HG03280 (cell line): Measurements from ENCODE around the gene CSMD2.

Source experiments
- ATAC-seq: cut with Tn5 transposase; IDR thresholded peaks from one replicate; pipeline ENCODE4 v1.9.1; 2021; ENCODE audit warnings: mild to moderate bottlenecking, moderate library complexity; ENCODE audit not compliant: unreplicated experiment

CSMD2 gene

DNA sequence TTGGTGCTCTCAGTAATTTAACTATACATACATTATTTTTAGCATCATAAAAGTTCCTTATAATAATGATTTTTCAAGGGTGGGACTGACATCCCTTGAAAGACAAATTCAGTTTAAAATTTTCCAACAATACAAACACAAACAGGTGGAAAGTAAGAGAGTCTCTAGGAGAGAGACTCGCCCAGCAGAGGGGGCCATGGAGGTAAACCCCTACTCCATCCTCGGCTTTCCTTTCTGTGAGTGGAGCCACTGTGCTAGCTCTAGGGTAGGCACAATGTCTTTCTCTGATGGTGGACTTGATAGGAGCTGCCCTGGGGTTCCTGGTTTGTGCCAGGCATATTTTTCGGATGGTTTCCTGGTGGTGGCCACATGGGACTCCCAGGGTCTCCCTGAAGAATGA lies 8.3 kb downstream of the CSMD2 start:
- ATAC-seq, result no peak

DNA sequence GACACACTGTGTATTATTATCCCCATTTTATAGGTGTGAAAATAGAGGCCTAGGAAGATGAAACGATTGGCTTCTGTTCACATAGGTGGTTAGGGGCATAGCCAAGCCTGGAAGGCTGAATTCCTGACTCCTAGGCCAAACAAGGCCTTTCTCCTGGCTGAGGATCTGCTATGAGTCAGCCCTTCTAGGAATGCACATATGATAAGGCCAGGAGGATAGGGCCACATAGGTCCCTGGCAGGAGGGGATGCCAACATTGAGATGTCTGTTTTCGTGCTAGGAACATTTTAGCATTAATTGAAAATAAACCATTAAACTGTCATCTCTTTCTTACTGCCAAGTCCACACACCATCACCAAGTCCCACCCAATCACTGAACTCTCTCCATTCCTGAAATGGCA lies 9.2 kb downstream of the CSMD2 start:
- ATAC-seq, result no peak

DNA sequence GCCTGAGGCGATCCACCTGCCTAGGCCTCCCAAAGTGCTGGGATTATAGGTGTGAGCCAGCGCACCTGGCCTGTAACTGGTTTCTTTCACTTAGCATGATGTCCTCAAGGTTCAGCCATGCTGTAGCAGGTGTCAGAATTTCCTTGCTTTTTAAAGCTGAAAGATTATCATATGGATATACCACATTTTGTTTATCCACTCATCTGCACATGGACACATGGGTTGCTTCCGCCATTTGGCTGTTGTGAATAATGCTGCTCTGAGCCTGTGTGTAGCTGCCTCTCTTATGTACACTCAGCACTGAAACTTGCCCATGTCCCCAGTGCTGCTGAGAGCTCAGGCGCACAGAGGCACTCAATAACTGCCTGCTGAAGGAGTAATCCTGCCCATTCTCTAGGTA lies 11.8 kb downstream of the CSMD2 start:
- ATAC-seq, result no peak

DNA sequence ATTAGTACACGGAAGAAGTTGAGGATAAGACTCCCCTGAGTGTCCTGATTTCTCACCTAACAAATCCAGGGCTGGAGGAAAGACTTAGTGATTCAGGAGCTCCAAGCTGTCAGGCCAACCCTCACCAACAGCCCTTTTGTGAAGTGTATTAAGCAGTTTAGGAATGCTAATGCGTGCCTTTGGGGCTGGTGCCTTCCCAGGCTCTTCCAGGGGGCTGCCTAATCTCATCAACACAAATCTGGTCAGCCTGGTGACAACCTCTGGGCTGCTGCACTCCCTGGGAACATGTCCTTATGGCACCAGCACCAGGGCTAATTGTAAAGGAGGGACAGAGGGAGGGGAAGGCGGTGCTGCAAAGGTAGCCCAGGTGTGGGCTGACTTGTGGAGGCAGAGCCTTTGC lies 15.5 kb downstream of the CSMD2 start:
- no peak for ATAC-seq

DNA sequence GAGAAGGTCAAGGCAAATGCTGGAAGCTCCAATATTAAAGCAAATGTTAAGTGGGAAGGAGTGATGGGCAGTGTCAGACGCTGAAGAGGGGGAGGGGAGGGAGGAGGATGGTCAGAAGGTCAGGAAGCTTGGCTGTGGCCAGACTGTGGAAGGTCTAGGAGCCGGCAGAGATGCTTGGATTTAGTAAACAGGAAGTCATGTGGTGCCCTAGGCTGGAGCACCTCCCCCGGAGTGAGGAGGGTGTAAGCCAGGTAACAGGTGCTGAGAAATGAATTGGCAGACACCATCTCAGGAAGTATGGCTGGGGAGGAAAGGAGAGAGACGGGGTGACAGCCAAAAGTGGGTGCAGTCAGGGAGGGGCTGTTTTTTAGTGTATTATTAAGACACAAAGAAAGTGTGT lies 17.7 kb downstream of the CSMD2 start:
- ATAC-seq, result no peak

DNA sequence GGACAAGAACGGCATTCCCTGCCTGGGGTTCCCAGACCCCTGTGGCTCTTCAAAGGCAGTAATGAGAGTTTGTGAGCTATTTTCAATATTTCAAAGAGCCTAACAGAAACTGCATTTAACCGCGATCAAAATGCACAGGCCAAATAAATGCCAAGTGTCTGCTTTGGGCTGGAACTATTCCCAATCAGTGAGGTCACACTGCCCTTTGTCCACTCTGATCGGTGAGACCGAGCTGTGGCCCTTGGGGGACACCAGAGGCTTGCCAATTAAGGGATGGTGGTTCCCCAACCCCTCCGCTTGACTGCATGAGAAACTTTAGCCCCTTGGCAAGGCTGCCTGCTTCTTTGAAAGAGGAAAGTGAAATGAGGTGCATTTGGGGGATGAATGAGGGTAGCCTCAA lies 20.3 kb downstream of the CSMD2 start:
- no peak for ATAC-seq

DNA sequence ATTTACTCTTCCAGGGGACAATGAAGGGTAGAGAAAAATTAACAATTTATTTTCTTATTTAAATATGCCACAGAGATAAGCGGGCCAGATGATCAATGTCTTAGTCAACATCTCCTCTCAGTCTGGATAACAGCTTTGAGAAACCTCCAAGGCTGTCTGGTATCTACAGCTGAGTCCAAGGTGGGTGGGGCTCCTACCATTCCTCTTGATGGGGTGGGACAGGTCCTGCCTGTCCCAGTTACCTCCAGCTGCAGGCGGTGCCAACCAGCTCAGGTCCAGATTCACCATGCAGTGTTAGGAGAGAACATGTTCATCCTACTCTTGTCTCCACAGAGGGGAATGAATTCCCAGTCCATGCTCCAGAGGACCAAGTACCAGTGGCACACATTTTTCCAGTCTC lies 21.1 kb downstream of the CSMD2 start:
- ATAC-seq, result no peak

DNA sequence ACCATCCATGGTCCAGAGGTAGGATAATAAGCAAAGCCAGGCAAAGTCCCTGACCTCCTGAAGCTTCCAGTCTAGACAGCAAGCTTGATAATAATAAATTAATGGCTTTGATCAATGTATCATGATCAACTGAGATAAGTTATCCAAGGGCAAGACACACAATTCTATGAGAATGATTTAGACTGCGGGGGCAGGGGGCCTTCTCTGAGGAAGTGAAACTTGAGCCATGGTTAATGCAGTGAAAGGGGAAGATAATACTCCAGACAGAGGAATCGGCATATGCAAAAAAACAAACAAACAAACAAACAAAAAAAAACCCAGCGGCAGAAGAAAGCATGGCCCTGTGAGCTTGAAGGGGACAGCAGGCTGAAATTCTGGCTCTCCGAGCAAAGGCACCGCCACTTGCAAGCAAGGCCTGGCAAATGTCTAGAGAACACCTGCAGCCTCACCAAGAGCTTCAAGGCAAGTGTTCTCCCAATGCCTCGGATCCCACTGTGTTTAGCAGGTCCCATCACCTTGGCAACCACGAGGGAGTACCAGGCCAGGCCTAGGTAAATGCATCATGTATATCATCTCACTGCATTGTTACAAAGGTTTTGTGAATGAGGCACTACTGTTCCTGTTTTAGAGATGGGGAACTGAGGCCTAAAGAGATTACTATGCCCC lies 24.9 kb downstream of the CSMD2 start:
- ATAC-seq, result no peak

DNA sequence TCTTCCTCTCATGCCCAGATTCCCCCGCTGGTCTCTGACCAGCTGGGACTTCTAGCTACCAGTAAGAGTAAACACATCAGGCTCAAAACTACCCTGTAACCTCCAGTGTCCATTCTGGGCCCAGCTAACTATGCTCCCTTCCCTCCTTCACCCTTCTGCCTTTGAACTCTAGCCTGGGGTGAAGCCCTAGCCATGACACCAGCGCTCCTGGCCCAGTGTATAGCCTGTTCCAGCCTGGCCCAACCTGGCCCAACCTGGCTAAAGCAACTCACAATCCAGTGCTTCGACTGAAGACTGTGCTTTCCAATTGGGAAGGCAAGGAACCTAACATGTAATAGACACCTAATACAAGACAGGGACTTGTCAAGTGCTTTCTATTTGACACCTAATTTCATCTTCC lies 27.6 kb downstream of the CSMD2 start:
- ATAC-seq, result no peak

DNA sequence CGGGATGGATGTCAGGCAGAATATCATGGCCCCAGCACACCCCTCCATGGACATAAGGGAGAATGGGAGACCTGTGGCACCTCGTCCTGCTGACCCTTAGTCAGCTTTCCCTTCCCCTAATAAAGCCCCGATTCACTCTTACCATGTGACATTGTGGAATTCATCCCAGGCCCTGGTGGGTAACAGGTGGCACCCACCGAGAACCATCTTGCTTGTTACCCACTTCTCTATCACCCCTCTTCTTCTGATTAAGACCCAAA lies 32.9 kb downstream of the CSMD2 start:
- ATAC-seq, result no peak

DNA sequence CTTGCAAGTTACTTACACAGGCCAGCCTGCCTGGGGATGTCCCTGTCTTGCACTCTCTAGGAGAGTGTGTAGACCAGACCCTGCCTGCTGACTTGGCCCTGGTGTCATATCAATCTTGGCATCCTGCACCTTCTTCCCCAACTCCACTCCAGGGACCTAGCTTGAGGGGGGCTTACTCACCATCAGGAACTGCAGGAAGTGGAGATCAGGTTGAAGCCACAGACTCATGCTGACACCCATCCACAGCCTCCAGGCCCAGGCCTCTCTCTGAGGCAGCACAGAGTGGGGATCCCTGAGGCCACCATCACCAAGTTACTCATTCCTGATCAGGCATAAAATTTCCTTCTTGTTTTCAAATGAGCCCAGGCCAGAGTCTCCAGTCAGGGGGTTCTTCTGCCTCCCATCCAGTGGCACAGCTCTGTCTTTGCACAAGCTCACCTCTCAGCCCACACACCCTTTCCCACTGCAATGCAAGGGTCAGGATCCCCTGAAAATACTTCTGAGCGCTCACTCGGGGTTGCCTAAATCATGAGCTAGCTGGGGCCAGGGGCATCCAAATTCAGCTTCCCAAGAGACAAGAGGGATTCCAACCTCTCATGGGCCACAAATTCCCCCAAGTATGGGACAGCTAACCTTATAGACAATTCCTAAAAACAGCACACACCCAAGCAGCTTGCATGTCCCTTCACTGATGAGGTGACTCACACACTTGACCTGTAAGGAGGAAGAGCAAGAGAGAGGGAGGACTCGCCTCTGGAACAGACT lies 33.5 kb downstream of the CSMD2 start:
- ATAC-seq, result no peak

DNA sequence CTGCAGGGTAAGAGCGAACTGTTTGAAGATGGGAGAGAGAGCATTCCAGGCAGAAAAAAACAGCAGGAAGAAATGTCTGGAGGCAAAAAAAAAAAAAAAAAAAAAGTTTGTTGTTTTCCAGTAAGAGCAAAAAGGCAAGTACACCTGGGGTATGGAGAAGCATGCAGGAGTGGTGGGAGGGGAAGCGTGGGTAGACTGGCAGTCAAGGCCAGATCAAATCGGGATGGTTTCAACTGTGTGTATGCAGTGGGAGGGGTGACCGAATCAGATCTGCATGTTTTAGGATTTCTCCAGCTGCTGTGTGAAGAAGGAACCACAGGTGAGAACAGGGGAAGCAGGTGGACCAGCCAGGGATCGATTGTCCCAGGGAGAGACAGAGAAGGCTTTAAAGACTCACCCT lies 34.7 kb downstream of the CSMD2 start:
- no peak for ATAC-seq

DNA sequence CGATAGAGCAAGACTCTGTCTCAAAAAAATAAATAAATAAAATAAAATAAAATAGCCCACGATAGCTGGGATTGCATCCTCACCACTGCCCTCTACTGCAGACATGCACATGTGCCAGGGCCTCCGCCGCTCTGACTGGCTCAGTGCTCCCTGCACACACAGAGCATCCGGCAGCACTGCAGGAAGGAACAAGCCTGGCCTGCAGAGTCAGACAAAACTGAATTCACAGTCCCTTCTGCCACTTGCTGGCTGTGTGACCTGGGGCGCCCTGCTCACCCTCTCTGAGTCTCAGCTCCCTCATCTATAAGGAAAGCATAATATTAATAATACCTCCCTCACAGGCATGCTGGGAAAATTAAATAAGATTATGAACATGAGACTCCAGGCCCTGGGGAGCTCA lies 35.4 kb downstream of the CSMD2 start:
- no peak for ATAC-seq

DNA sequence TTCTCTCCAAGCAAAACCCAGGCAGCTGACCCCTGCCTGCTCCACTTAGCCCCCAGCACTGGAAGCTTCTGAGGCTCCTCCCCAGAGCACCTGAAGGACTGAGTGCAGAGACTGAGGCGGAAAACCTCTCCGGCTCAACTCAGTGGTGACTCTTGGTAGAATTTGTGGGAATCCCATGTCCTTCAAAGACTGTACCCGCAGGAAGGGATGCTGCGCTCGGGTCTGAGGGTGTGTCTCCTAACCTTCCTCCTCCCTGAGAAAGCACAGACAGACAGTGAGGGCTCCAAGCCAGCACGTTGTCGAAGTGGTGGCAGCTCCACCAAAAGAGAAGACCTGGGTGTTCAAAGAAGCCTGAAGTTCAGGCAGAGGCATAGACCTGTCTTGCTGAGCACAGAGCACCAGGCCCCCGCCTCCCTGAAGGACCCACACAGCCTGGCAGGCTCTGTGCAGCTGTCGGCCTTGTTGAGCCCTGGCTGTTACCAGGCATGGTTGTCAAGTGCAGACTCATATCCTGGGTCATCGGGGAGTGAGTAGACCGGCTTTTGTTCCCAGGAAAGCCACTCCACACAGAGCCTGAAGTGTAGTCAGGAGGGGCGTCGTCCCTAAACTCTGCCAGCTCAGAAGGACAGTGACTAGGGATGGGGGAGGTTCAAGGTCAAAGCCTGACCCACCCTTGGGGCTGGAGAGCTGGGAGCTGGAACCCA lies 36.7 kb downstream of the CSMD2 start:
- no peak for ATAC-seq

DNA sequence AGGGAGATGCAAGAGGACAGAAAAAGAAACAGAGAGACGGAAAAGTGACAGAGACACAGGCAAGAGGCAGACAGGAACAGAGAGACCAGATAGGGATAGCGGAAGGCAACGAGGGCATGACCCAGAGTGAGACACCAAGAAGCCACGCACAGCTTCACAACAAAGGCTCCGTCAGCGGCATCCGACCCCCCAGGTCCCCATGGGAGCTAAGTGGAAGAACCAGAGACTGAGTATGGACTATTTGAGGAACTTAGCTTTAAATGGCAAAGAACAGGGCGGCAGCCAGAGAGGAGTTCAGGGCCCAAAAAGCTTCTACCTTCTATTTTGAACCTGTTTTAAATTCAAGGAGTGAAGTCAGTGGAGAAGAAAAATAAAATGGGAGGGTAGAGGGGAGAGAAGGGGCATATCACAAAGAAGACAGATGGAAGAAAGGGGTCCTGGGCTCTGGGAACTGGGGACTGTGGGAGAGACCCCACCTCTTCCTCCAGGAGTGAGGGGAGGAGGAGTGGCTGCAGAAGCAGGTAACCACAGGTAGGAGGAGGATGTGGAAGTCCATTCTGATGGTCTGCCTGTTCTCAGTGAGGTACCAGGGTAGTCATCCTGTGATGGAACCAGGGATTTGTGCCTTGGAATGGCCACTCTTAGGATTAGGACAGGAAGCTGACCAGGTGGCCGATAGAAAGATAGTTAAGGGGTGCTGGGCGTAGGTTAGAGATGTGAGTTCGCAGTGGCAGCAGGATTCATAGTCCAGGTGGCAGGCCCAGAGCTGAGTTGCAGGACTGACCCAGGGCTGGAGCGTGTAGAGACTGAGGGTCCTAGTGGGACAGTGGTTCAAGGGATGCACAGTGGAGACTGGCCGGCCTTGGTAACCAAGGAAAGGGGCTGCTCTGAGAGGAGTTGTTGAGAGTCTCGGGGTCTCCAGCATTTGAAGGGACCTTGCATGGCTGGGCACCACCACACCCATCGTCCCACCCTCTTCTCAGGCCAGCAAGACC lies 37.7 kb downstream of the CSMD2 start:
- ATAC-seq, result no peak

DNA sequence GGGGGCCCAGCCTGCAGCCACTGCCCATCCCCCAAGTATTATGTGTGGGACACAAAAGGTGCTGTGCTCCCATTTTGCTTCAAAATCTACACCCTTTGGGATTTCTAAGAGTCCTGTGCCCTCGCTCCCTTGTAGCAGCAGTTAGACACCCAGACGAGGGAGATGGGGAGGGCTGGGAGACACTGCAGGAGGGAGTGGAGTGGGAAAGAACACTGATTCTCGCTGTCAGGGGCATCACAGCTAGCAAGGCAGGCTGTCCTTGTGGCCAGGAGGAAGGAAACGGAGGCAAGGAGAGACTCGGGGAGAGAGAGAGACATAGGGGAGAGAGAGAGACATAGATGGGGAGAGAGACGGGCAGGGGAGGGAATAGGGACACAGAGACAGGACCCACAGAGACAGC lies 38.5 kb downstream of the CSMD2 start:
- ATAC-seq, result no peak

DNA sequence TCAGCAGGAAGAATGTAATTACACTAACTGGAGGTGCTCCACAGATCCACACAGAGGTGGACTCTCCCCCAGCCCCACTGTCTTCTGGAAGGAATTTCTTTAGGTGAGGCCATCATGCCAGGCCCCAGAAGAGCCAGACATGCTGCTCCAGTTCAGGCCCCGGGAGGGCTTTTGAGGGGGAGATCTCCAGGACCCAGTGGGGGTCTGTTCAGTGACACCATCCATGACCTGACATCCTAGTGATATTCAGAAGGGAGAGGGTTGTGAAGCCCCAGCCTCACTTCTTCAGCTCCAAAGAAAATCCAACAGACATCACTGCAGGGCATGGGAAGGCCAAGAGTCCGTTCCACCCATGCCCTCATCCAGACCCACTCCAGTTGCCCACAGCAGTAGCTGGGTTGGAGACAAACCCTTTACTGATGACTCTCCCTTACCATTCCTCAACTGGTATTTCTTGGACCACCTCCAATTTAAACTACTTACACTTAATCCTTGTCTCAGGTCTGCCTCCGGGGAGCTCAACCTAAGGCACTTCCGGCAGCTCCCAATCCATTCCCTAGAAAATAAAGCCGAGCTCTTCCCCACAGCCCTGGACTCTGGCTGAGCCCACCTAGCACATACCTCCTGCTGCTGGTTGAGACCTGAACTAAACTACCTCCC lies 39.2 kb downstream of the CSMD2 start:
- ATAC-seq, result no peak

DNA sequence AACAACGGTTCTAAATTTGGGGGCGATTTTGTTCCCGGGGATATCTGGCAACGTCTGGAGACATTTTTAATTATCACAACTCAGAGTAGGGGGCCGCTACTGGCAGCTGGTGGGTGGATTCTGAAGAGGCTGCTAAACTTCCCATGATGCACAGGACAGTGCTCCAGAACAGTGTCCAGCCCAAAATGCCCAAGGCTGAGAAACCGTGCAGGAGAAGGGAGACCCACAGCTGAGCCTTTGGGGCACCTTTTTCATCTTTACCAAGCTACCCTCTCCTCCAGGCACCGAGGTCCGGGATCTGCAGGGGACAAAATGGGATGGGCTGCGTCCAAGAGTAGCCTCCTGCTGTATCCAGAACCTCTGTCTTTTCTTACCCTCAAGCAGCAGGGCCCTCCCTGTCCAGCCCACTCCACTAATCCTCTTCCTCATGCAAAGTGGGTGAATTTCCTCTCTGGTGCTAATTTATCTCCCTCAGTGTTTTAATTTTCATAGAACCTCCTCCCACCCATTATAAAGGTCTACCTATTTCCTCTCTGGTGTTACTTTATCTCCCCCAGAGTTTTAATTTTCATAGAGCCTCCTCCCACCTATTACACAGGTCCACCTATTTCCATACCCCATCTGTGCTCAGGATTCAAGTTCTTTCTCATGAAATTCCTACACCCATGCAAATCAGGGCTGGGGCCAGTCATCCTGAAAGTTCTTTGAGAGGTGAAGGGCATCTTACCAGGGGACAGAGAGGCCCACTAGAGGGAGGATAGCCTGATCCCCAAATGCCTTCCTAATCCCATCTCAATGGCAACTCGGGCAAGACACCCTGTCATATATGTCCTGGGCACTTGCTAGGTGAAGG lies 42.7 kb downstream of the CSMD2 start:
- ATAC-seq, result no peak

DNA sequence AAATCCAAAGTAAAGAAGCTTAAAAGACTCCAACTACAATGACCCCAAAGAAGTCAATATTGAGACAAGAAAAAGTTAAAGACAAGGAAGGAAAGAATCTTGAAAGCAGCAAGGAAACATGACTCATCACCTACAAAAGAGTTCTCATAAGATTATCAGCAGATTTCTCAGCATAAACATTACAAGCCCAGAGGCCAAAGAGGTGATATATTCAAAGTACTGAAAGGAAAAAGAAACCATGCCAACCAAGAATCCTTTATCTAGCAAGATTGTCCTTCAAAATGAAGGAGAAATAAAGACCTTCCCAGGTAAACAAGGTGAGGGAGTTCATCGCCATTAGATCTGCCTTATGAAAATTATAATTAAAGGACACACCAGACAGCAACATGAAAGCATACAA lies 49.8 kb downstream of the CSMD2 start:
- ATAC-seq, result no peak

DNA sequence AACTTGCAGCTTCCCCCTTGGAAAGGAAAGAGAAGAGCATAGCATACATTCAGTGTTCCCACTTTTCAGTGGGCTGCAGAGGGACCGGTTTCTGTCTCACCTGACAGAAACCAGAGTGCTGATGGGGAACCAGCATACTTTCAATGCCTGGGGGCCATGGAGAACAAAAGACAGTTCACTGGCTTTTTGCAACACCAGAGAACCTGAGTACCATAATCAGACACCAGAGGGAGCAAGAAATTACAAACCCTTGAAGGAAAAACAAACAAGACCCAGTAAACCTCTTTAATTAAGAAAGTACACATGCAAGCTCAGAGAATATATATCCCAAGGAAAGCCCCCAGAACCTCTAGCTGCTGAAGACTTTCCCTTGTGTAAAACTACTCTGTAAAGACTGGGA lies 51.1 kb downstream of the CSMD2 start:
- no peak for ATAC-seq
